ENCODE measurements around the gene CAVIN1. TPM values are rescaled to one million over a fixed set of nuclear protein-coding genes. Genes with fewer than 3 reads are reported as not detected.

The CAVIN1 gene
- total RNA-seq, 2 donors from 2014 or later = 0.11 to 9.4 TPM

Other genes starting within 250 kb of the CAVIN1 start
- gene KCNH4, start 242.1 kb downstream of the CAVIN1 start, total RNA-seq = under 1 TPM; 0.23 to 0.54 TPM
- gene HCRT, start 237.8 kb downstream of the CAVIN1 start, total RNA-seq = not detected
- gene GHDC, start 228.8 kb downstream of the CAVIN1 start, total RNA-seq = 10 to 100 TPM; 10.5 to 25.3 TPM
- 100 to 1,000 TPM; 117 to 207 TPM for gene STAT5B, start 146.9 kb downstream of the CAVIN1 start, total RNA-seq
- gene STAT5A, start 134.8 kb downstream of the CAVIN1 start, total RNA-seq = 100 to 1,000 TPM; 171 to 177 TPM
- gene STAT3, start 34.8 kb downstream of the CAVIN1 start, total RNA-seq = 100 to 1,000 TPM; 189 to 505 TPM
- gene ATP6V0A1, start 35.6 kb upstream of the CAVIN1 start, total RNA-seq = 10 to 100 TPM; 14.9 to 25.5 TPM
- 10 to 100 TPM; 13.1 to 16.9 TPM for gene NAGLU, start 113.0 kb upstream of the CAVIN1 start, total RNA-seq
- gene HSD17B1, start 129.7 kb upstream of the CAVIN1 start, total RNA-seq = 1 to 10 TPM in 1 of 2 donors, under 1 TPM in 1; 0.76 to 1.7 TPM
- gene COASY, start 138.9 kb upstream of the CAVIN1 start, total RNA-seq = 100 to 1,000 TPM in 1 of 2 donors, 10 to 100 TPM in 1; 86.4 to 124 TPM
- gene MLX, start 143.8 kb upstream of the CAVIN1 start, total RNA-seq = 10 to 100 TPM; 44.3 to 60.5 TPM
- gene PSMC3IP, start 154.5 kb upstream of the CAVIN1 start, total RNA-seq = 10 to 100 TPM; 24.7 to 52.5 TPM
- gene RETREG3, start 186.1 kb upstream of the CAVIN1 start, total RNA-seq = 10 to 100 TPM; 39.4 to 44.8 TPM
- gene TUBG1, start 186.4 kb upstream of the CAVIN1 start, total RNA-seq = 100 to 1,000 TPM in 1 of 2 donors, 10 to 100 TPM in 1; 56.3 to 151 TPM
- gene TUBG2, start 236.0 kb upstream of the CAVIN1 start, total RNA-seq = 10 to 100 TPM; 12.7 to 23.3 TPM